G401.6 (cell line): Measurements from ENCODE around the gene GH1.

Experiments
- FAIRE-seq: peaks from 2 replicates; lab custom pipeline; 2012; peaks lifted over from hg19 to GRCh38; lab: Jason Lieb, UNC

GH1 gene

DNA sequence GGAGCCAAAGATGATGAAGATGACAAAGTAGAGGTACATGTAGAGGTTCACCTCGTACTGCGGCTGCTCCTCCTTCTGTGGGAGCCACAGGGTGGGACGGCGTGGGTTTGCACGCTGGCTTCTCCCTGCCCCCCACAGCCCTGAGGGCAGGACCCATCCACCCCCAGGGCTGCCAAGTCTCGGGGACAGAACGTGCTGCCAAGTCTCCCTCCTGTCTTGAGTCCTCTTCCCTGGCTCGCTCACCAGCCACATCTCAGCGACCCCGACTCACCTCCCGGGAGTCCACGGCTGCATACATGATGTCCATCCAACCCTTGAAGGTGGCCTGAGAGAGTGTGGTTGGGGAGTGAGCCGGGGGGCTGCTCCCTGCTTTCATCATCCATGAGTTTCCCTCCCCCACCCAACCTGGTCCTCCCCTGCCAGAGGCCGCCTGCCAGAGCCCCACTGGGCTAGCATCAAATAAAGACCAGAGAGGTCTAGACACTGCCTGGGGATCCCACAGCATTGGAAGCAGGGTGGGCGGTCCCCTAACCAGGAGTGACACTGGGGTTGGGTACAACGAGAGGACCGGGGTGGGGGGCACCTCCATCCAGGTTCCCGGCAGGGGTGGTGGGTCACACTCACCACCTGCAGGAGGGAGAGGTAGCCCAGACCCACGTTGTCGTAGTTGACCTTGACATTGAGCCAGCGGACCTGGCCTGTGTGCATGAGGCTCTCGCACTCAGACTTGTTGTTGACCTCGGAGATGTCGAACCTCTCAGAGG, 26.3 kb upstream of the GH1 start:
- FAIRE-seq, result no peak

DNA sequence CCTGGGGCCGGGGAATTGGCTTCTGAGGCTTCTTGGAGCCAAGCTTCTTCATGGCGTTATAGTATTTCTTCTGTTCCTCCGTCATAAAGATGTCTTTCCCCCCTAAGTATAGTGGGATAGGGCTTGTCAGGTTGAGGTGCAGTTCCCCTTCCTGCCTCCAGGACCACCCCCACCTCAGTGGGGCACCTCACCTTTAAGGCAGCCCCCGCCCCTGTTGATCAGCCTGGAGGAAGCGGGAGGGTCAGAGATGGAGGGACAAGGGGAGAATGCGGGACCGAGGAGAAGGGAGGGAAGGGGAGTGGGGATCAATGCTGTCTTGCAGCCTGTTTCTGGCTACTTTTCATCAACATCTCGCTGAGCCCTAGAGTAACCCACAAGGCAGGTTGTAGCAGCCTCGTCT, 25.1 kb upstream of the GH1 start:
- no peak for FAIRE-seq

DNA sequence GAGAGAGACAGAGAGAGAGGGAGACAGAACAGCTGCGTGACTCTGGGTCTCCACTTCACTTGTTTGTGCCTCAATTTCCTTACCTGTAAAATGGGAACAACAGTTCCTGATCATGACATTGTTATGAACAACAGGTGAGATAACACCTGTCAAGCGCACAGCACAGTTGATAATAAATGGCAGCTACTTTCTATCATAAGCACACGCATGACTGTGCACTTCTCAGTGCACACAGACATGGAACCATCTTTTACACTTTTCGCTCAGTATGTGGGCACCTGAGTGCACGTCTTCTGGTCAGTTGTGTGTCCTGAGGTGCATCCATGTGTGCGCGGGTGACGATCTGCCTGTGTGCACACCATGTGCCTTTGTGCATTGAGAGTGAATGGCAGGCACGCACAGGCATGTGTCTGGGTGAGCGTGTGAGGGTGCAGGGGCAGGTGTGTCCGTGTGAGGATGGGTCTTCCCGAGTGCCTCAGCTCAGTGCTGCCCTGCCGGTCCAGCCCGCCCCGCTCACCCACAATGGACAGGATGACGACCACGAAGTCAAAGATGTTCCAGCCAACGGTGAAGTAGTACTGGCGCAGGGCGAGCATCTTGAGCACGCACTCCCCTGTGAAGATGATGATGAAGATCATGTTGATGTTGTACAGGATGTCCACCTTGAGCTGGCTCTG, 23.8 kb upstream of the GH1 start:
- FAIRE-seq, result no peak

DNA sequence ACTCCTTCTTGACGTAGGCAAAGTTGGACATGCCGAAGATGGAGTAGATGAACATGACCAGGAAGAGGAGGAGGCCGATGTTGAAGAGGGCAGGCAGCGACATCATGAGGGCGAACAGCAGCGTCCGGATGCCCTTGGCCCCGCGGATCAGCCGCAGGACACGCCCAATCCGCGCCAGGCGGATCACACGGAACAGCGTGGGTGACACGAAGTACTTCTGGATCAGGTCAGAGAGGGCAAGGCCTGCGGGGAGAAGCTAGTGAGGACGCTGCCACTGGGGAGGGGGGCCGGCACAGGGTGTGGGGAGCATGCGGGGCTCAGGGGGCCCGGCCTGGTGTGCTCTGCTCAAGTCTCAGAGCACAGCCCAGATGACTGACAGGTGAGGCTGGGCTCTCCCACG, 23.1 kb upstream of the GH1 start:
- FAIRE-seq, result no peak

DNA sequence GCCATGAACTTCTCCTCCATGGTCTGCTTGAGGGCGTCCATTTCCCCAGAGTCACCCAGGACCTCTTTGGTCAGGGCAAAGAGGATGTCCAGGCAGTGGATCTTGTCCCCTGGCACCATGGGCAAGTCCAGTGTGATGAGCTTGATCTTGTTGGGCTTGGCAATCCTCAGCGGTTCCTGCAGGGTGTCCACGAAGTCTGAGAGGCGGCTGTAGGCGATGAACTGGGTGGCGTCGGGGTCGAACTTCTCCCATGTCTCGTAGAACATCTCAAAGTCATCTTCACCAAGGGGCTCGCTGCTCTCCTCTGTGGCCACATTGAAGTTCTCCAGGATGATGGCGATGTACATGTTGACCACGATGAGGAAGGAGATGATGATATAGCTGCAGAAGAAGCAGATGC, 22.5 kb upstream of the GH1 start:
- no peak for FAIRE-seq

DNA sequence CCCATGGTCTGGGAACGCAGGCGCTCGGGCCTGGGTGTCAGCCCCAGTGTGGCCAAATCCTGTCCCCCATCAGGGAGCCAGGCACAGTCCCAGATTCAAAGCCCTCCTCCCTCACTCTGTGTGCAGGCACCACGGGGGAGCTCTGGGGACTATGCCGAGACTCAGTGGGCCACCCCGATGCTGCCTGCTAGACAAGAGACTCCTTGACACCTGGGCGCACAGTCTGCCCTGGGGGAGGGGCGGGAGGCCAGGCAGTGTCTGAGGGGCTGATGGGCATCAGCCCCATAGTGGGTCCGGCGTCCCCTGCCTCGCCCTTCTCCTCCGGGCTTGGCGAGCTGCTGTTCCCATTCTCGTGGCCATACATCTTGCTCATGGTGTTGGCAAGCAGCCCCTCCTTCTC, 21.9 kb upstream of the GH1 start:
- no peak for FAIRE-seq

DNA sequence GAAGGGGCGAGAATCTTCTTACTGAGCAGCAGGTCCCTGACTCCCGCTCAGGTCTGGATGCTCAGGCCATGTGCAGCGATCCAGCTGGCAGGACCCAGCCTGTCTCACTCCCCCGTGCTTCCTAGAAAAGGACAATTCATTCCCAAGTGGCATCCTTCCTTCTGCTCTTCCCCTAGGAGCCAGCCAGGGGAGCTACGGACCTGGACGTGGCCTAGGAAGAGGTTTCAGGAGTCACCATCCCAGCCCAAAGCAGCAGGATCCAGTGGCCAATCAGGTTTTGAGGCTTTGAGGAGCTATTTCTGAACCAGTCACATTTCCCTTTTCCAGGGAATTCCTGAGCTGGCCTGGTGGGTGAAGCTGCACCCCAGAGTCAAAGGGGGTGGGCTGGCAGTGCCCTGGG, 21.2 kb upstream of the GH1 start:
- FAIRE-seq, result no peak

DNA sequence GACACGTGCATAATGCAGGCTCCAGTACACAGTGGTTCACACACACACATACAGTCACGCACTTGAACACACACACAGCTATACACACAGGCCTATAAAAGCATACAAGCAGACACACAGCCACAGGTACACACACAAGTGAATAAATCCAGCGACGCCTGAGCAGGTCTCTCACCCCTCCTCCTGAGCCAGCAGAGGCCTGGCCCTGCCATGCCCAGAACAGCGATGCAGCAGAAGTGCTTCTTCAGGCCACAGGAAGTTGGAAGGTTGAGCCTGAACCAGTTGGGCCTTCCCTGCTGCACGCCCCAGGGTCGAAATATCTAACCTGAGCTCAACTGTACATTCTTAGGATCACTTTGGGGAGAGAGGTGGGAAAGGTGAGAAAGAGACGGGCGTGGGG, 20.8 kb upstream of the GH1 start:
- FAIRE-seq, result no peak

DNA sequence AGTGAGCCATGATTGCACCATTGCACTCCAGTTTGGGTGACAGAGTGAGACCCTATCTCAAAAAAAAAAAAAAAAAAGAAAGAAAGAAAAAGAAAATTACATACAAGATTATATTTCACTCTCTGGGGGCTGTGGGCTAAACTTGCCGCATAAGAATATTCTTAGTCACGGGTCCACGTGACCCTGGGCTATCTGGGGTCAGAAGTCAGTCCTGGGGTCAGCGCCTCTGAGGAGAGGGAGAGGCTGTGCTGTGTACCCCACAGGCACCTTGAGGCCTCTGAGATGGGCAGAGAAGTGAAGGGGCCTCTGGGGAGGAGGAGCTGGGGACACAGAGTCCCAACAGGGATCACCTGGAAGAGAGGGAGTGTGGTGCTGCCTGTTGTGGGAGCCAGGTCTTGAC, 19.3 kb upstream of the GH1 start:
- FAIRE-seq, result no peak

DNA sequence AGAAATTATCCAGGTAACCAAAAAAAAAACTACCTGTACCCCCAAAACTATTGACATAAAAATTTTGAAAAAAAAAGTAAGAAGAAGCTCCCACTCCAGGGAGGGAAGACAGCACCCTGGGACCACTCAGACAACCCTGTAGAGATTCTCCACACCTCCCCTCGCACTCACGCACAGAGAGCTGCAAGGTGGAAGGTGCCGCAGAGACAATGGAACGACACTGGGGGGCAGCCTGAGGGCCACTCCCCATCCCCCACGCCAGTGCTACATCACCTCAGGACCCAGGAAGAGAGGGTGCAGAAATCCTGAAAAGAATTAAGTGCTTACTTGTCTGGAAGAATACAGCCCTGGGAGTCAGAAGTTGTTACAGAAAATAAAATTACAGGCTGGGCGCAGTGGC, 18.7 kb upstream of the GH1 start:
- FAIRE-seq, result no peak

DNA sequence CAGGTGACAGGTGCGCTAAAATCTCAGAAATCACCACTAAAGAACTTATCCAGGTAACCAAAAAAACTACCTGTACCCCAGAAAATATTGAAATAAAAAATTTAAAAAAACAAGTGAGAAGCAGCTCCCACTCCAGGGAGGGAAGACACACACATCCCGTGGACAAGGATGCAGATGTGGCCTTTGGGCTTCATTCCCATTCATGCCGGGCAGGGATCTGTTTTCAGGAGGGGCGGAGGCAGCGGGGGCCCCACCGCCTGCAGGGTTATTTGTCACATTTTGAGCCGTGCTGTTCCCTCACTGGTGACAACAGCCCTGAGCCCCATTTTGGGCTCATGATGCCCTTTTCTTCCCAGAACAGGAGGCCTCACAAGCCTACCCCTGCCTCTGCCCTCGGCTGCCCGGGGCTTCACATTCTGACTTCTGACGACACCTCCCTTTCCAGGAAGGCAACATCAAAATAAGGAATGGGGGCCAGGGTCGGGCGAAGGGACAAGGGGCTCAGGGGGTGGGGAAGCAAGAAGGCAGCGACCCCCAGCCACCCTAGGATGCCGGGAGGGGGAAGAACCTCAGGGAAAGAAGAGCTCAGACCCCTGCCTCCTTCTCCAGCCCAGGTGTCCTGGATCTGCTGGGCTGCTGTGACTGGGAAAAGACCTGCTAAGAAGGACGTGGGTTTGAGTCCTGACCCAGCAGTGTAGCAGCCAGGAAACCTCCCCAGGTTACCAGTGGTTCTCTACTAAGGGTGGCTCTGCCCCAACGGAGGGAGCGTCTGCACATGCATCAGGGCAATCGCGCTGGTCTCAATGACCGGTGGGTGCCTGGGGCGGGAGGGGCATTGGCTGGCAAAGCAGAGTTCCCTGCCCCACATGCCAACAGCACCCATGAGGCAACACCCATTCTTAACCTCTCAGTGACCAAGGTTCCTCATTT, 15.8 kb upstream of the GH1 start:
- no peak for FAIRE-seq

DNA sequence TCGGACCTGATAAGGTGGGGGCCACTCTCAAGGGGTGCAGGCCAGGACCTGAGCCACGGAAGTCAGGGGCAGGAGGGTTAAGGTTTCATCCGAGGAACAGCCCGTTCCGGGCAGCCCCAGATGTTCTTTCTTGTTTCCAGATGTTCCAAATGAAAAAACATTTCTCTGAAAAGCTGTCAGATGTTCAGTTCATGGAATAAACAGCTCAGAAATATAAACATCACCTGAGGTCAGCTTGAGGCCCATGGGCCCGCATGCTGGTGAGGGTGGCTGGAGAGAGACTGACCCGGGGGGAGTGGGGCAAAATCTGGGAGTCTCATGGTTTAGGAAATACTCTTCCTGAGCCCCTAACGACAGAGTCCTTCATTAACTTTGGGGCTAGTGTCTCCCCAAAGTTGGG, 15.0 kb upstream of the GH1 start:
- no peak for FAIRE-seq

DNA sequence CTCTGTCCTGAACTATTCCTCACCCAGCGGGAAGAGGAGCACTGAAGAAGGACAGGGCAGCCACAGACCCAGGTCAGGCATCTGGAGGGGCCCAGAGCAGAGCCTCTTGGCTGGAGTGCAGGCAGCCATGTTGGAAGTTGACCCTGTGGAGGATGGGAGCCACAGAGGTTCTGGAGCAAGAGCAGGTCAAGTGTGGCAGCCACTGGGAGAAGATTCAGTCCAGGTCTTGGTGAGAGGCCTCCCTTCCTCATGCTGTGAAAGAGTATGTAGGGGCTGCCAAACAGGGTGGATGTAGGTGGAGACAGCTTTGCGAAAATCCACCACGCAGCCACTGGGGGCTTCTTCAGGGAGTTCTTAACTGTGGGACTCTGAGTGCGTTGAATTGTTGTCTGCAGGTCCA, 14.1 kb upstream of the GH1 start:
- FAIRE-seq, result no peak

DNA sequence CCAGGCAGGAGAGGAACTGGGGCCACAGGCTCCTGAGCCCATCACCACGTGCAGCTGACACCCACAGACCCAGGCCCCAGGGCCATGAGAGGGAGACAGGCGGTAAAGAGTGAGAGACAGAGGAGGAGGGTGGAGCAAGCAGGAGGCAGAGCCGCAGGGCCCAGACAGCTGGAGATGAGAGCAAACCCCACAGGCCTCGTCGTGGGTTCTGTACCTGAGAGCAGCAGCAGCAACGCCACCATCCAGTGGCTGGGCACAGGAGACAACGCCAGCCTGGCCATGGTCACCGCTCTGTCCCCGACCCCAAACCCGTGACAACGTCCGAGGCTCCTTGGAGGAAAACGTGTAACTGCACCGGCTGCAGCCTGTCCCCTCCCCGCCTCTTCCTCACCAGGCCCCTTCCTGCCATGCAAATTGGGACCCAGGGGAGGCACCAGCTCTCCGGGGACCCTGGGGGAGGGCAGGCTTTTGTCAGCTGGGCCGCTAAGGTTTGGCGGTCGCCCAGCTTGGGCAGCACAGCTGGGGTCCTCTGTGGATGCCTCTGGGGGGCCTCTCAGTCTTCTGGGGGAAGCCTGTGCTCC, 13.4 kb upstream of the GH1 start, which contains the start of gene CD79B:
TSS of gene CD79B (minus strand) at position 351 of the 581 bp plus-strand sequence. CDS start at position 281, 70 bp downstream.
- FAIRE-seq, result no peak

DNA sequence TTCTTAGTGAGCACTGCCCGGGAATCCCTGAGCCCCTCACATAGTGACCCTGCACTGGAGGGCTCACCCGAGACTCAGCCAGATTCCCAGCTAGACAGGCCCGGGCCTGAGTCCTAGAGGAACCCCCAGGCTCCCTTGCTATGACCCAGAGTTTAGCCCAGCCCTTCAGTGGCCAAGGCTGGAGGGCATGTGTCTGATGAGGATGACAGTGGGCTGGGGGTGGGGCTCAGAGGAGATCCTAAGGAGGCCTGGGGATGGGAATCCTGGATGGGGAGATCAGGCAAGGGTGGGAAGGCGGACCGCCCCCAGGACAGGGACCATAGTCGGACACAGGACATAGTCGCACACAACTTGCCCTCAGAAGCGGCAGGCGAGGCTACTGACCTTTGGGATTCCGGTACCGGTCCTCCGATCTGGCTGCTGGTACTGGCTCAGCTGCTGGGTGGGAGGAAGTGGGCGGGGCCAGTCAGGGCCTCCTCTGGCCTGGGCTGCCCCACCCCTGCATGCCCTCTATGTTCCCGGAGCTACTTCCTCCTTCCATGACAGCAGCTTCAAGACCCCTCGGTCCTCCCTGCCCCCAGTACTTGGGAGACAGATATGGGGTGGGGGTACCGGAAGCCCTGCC, 12.4 kb upstream of the GH1 start:
- no peak for FAIRE-seq

DNA sequence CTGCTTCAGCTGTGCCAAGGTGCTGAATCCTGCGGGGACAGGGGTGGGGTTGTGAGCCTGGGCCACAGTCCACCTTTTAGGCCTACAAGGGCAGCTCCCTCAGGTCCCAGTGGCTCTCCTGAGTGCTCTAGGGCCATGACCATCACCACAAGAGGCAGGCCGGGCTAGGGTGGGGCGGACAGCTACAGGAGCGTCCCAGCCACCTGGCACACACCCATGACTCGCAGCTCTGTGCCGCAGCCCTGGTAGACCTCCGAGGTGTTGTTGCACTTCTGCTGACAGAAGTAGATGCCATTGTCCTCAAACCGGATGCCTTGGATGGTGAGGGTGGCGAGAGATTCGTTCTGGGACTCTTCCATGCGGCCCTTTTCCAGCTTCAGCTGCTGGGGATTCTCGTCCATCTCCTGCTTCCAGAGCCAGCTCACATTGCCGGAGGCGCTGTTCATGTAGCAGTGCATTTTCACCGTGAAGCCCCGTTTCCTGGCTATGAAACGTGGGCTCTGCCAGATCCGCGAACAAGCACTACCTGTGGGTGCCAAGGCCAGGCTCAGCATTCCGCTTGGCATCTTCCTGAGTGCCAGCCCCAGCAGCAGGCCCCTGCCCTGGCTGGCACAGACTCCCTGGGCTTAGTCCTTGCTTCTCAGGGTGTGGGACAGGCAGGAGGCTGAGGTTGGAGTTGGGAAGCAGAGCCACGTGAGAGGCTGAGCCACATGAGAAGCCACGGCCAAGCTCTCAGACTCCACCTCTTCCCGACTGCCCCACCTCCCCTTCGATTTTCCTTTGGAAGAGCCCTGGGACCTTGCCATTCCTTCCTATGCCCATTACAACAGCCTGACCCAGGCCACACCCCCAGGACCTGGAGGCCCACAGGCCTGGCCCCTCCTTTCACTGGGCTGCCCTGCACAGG, 11.5 kb upstream of the GH1 start:
- no peak for FAIRE-seq

DNA sequence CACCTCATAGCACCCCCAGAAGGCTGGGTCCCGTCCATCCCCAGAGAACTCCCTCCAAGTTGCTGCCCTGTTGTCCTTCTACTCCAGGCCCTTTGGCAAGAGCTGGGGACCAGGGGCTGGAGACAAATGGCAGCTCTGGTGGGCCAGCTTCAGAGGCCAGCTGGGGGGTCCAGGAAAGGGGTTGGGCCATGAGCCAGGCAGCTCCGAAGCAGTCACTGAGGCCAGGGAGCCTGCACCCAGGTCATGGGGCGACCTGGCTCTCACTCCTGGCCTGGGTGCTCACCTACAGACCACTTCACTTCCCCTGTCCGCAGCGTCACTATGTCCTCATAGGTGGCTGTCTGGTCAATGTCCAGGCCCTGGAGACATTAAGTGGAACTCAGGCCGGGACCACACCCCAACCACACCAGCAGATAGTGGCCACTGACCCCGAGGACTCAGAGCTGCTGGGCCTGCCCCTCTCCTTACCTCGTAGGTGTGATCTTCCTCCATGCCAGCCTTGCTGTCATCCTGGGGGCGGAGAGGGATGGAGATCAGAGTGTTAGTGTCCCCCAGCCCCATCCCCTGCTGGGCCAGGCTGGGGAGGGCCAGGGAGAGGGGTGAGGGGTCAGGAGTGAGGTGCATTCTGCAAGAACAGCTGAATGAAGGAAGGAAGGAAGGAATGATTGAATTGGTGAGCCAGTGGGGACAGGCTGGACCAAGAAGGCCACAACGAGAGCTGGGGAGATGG, 10.5 kb upstream of the GH1 start:
- no peak for FAIRE-seq

DNA sequence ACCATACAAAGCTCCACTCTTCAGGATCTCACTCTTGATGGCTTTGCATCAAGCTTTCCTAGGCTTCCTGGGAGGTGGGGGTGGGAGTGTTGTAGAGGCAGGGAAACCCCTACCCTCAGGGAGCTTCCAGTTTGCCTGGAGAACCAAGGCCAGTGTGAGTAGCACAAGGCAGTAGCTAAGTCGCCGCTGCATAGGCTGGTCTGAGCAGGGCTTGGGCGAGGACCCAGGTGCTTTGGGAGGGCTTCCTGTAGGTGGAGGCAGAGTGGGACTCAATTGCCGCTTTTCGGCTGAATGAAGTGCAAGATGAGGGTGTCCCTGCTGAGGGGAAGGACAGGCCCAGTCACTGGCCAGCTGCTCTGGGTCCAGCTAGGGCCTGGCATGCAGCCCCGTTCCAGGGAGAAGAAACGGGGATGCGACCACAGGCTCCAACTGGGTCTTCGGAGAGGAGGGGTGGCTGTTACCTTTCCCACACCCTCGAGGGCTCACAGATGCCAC, 9.6 kb upstream of the GH1 start:
- no peak for FAIRE-seq

DNA sequence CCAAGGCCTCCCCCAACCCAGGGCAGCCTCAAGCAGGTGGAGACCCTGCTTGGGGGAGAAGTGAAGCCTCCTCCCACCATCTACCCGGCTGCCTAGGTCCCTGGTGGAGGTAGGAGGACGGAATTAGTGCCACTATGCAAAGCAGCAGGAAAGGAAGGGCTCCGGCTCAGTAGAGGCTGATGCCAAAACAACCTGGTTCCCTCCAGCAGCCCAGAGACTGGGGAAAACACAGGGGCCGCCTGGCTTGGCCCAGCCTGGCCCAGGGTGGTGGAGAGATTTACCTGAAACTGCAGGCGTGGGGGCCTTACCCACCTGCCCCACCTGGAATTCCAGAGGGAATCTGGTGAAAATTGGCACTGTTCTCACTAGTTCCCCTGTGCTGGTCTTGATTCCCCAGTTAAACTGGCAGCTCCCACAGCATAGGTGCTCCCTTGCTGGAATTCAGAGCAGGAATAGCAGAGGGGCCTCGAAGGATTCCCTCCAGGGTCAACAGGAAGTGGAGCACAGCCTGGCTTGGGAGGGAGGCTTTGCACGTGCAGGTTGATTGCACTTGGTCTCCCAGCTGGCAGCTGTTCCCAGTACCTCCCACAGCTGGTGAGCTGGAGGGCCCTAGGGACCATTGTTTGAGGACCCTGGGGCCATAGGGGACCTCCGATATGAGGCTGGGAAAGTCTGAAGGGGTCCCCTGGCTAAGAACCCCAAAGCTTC, 9.0 kb upstream of the GH1 start:
- no peak for FAIRE-seq

DNA sequence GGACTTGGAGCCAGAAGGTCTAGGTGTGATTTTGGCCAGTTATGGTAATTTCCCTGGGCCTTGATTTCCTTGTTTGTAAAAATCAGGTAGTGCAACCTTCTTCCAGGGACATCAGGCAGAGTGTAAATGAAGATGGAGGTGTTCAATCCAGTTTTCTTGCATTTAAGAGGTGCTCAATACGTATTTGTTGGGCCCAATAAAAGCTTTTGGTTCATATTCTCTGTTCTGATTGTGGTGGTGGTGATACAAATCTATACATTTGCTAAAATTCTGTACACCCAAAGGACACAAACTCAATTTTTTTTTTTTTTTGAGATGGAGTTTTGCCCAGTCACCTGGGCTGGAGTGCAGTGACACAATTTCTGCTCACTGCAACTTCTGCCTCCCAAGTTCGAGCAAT, 7.5 kb upstream of the GH1 start:
- FAIRE-seq, result no peak
